ENCODE results near the gene GVQW3. TPM values are rescaled to one million over a fixed set of nuclear protein-coding genes. Genes with fewer than 3 reads are reported as not detected.

GVQW3 gene
- total and polyA plus RNA-seq, 2 donors (not counting 1 experiment from before 2014, with no cell fraction given) = 3.5 to 8.2 TPM

GRCh38 chr11:76392870-76393269, 11.7 kb downstream of the GVQW3 start:
- Histone ChIP-seq H2AFZ (ENCODE audit: insufficient read depth, low read depth, low read length, poor library complexity, severe bottlenecking) (no peak overlapping the region), H3K9ac (ENCODE audit: low read length) (no peak overlapping the region), H3K9me3 (ENCODE audit: control extremely low read depth in 1 of 3, control insufficient read depth in 2 of 3, insufficient read depth in 1 of 3, low read length in 2 of 3) (no peaks in the 10 kb centered on the region), H3K4me1 (ENCODE audit: control insufficient read depth in 2 of 2, insufficient read depth in 2 of 2, low read length in 2 of 2) (no peaks in the 10 kb centered on the region), H3K36me3 (replicated peaks in 1 of 2; ENCODE audit: control extremely low read depth in 1 of 2, control insufficient read depth in 1 of 2, extremely low read depth in 1 of 2, insufficient read depth in 2 of 2, low read length in 1 of 2) (no peaks in the 10 kb centered on the region), H3K4me2 (replicated peaks; ENCODE audit: low read depth, low read length, poor library complexity, severe bottlenecking) (no peak overlapping the region), H3K79me2 (ENCODE audit: control insufficient read depth, insufficient read depth, low read length) (no peaks in the 10 kb centered on the region), H4K20me1 (ENCODE audit: control insufficient read depth, insufficient read depth, low read length, poor library complexity, severe bottlenecking) (no peaks in the 10 kb centered on the region), H3K27ac (ENCODE audit: low read length in 2 of 2) (no peak overlapping the region), H3K27me3 (replicated peaks in 1 of 4; ENCODE audit: control extremely low read depth in 1 of 4, control insufficient read depth in 3 of 4, insufficient read depth in 4 of 4, low read length in 3 of 4) (no peaks in the 10 kb centered on the region), H3K4me3 (ENCODE audit: control extremely low read depth in 1 of 5, extremely low read depth in 1 of 5, insufficient read depth in 1 of 5, low read depth in 2 of 5, low read length in 4 of 5) (no peak overlapping the region)
- POLR2A ChIA-PET = no interaction called here
- no CpG with 5 or more reads among the region's 1 CpG for WGBS (ENCODE audit: insufficient coverage)
- CTCF ChIA-PET = no interaction called here
- H3K9me3 Mint-ChIP-seq (ENCODE audit: insufficient read depth) = no peaks in the 10 kb centered on the region
- TF ChIP-seq CTCF (IDR thresholded peaks at IDR 0.05) = no peak
- no peak for TF ChIP-seq EZH2 (IDR thresholded peaks at IDR 0.05; ENCODE audit: borderline replicate concordance, insufficient read depth, low read depth, low read length, poor library complexity, severe bottlenecking)
- peaks cover 8% of the 10 kb centered on the region for H3K4me1 Mint-ChIP-seq
- no peak overlapping the region for H3K4me3 Mint-ChIP-seq
- DNase-seq (no peak), ATAC-seq (ENCODE audit: low read depth) (no peak)
- no peaks in the 10 kb centered on the region for H3K27me3 Mint-ChIP-seq
- intact Hi-C loops (cut with micrococcal nuclease) = no loop called here
- H3K27ac Mint-ChIP-seq = no peak overlapping the region

- H3K4me3 Mint-ChIP-seq = no peak overlapping the region
- Histone ChIP-seq H3K4me1 (ENCODE audit: control insufficient read depth in 2 of 2, insufficient read depth in 2 of 2, low read length in 2 of 2) (no peaks in the 10 kb centered on the region), H3K27me3 (replicated peaks in 1 of 4; ENCODE audit: control extremely low read depth in 1 of 4, control insufficient read depth in 3 of 4, insufficient read depth in 4 of 4, low read length in 3 of 4) (no peaks in the 10 kb centered on the region), H3K4me3 (ENCODE audit: control extremely low read depth in 1 of 5, extremely low read depth in 1 of 5, insufficient read depth in 1 of 5, low read depth in 2 of 5, low read length in 4 of 5) (no peak overlapping the region), H3K9me3 (ENCODE audit: control extremely low read depth in 1 of 3, control insufficient read depth in 2 of 3, insufficient read depth in 1 of 3, low read length in 2 of 3) (no peaks in the 10 kb centered on the region), H3K4me2 (replicated peaks; ENCODE audit: low read depth, low read length, poor library complexity, severe bottlenecking) (no peak overlapping the region), H3K79me2 (ENCODE audit: control insufficient read depth, insufficient read depth, low read length) (no peaks in the 10 kb centered on the region), H3K27ac (ENCODE audit: low read length in 2 of 2) (no peak overlapping the region), H3K36me3 (replicated peaks in 1 of 2; ENCODE audit: control extremely low read depth in 1 of 2, control insufficient read depth in 1 of 2, extremely low read depth in 1 of 2, insufficient read depth in 2 of 2, low read length in 1 of 2) (no peaks in the 10 kb centered on the region), H4K20me1 (ENCODE audit: control insufficient read depth, insufficient read depth, low read length, poor library complexity, severe bottlenecking) (no peaks in the 10 kb centered on the region), H2AFZ (ENCODE audit: insufficient read depth, low read depth, low read length, poor library complexity, severe bottlenecking) (no peak overlapping the region), H3K9ac (ENCODE audit: low read length) (no peak overlapping the region)
- CTCF ChIA-PET = no interaction called here
- POLR2A ChIA-PET = no interaction called here
- no peak for ATAC-seq (ENCODE audit: low read depth)
- no peak for DNase-seq
- TF ChIP-seq EZH2 (IDR thresholded peaks at IDR 0.05; ENCODE audit: borderline replicate concordance, insufficient read depth, low read depth, low read length, poor library complexity, severe bottlenecking) = no peak
- no peak for TF ChIP-seq CTCF (IDR thresholded peaks at IDR 0.05)
- H3K27ac Mint-ChIP-seq = no peak overlapping the region
- no peaks in the 10 kb centered on the region for H3K9me3 Mint-ChIP-seq (ENCODE audit: insufficient read depth)
- peaks cover 8% of the 10 kb centered on the region for H3K4me1 Mint-ChIP-seq
- H3K27me3 Mint-ChIP-seq = no peaks in the 10 kb centered on the region
- intact Hi-C loops (cut with micrococcal nuclease) = no loop called here
These were observed 13.3 kb downstream of the GVQW3 start for GRCh38 chr11:76394411-76394810.

Measured in B cell (primary cell).